SK-N-SH treated with all-trans-retinoic acid at 6 μM for 48 hours (cell line): ENCODE data around the gene PDCD5.

Source experiments
- ATAC-seq: fragments of 200-7000 bp; cut with Tn5 transposase; 3 replicates; pipeline ENCODE4 v1.9.1; 2020; ENCODE audit warnings: mild to moderate bottlenecking, moderate library complexity
- ARNTL ChIP-seq: fragments of 450-650 bp; formaldehyde crosslinking; IDR thresholded peaks from 2 replicates; pipeline ENCODE4 v1.5.0; 2020; ENCODE audit warnings: low read depth, mild to moderate bottlenecking, moderate library complexity, borderline replicate concordance
- BACH2 ChIP-seq: fragments of 250-450 bp; sonication (Bioruptor Pico); IDR thresholded peaks from 2 replicates; pipeline ENCODE4 v1.9.0; 2021; ENCODE audit warnings: mild to moderate bottlenecking, borderline replicate concordance
- CREB5 ChIP-seq: fragments of 250-450 bp; sonication (Bioruptor Pico); IDR thresholded peaks from 2 replicates; pipeline ENCODE4 v1.5.1; 2020; ENCODE audit warnings: low read depth, mild to moderate bottlenecking, moderate library complexity
- CSDC2 ChIP-seq: fragments of 250-450 bp; sonication (Bioruptor Pico); IDR thresholded peaks from 2 replicates; pipeline ENCODE4 v1.5.0; 2020; ENCODE audit warnings: mild to moderate bottlenecking, moderate library complexity
- CSRNP3 ChIP-seq: fragments of 250-450 bp; sonication (Bioruptor Pico); IDR thresholded peaks from 2 replicates; pipeline ENCODE4 v1.5.1; 2021; ENCODE audit warnings: mild to moderate bottlenecking, moderate library complexity
- ESRRG ChIP-seq: fragments of 250-450 bp; sonication (Bioruptor Pico); IDR thresholded peaks from 2 replicates; pipeline ENCODE4 v1.6.1; 2021; ENCODE audit warnings: mild to moderate bottlenecking
- GLIS3 ChIP-seq: fragments of 250-450 bp; sonication (Bioruptor Pico); IDR thresholded peaks from 2 replicates; pipeline ENCODE4 v1.5.0; 2020; ENCODE audit warnings: mild to moderate bottlenecking, moderate library complexity
- ISL1 ChIP-seq: fragments of 250-450 bp; sonication (Bioruptor Pico); IDR thresholded peaks from 2 replicates; pipeline ENCODE4 v2.1.2; 2022; ENCODE audit warnings: mild to moderate bottlenecking, moderate library complexity
- OSR1 ChIP-seq: fragments of 250-450 bp; sonication (Bioruptor Pico); IDR thresholded peaks from 2 replicates; pipeline ENCODE4 v1.8.0; 2022; ENCODE audit warnings: moderate library complexity, mild to moderate bottlenecking, inconsistent platforms
- RARB ChIP-seq: fragments of 250-450 bp; sonication (Bioruptor Pico); IDR thresholded peaks from 2 replicates; pipeline ENCODE4 v1.8.0; 2021; ENCODE audit warnings: mild to moderate bottlenecking, moderate library complexity
- SNAI2 ChIP-seq: fragments of 250-450 bp; sonication (Bioruptor Pico); IDR thresholded peaks from 2 replicates; pipeline ENCODE4 v1.5.0; 2020; ENCODE audit warnings: mild to moderate bottlenecking, moderate library complexity
- TCF4 ChIP-seq: fragments of 250-450 bp; sonication (Bioruptor Pico); IDR thresholded peaks from 2 replicates; pipeline ENCODE4 v1.8.0; 2021; ENCODE audit warnings: mild to moderate bottlenecking, moderate library complexity, borderline replicate concordance
- TOX ChIP-seq: fragments of 250-450 bp; sonication (Bioruptor Pico); IDR thresholded peaks from 2 replicates; pipeline ENCODE4 v1.8.0; 2021; ENCODE audit warnings: mild to moderate bottlenecking, moderate library complexity, borderline replicate concordance
- ZC3H10 ChIP-seq: fragments of 250-450 bp; sonication (Bioruptor Pico); IDR thresholded peaks from 2 replicates; pipeline ENCODE4 v1.5.1; 2021; ENCODE audit warnings: mild to moderate bottlenecking, moderate library complexity
- ZFP30 ChIP-seq: fragments of 450-650 bp; formaldehyde crosslinking; IDR thresholded peaks from 2 replicates; pipeline ENCODE4 v1.5.0; 2022; ENCODE audit warnings: mild to moderate bottlenecking, moderate library complexity
- ZNF565 ChIP-seq: fragments of 450-650 bp; formaldehyde crosslinking; conservative IDR thresholded peaks from 2 replicates; pipeline ENCODE4 v1.5.0; 2020; ENCODE audit warnings: low read depth, mild to moderate bottlenecking, moderate library complexity
- ZNF70 ChIP-seq: fragments of 450-650 bp; formaldehyde crosslinking; IDR thresholded peaks from 2 replicates; pipeline ENCODE4 v1.5.0; 2020; ENCODE audit warnings: mild to moderate bottlenecking, moderate library complexity
- ZNF8 ChIP-seq: fragments of 450-650 bp; formaldehyde crosslinking; IDR thresholded peaks from 2 replicates; pipeline ENCODE4 v1.5.0; 2020; ENCODE audit warnings: mild to moderate bottlenecking, moderate library complexity
- TF ChIP-seq, protein P1 (sequence below): fragments of 250-450 bp; sonication (Bioruptor Pico); IDR thresholded peaks from 2 replicates; pipeline ENCODE4 v1.8.0; 2021; ENCODE audit warnings: low read depth, mild to moderate bottlenecking, moderate library complexity, borderline replicate concordance
- TF ChIP-seq, protein P2 (sequence below): fragments of 250-450 bp; sonication (Bioruptor Pico); IDR thresholded peaks from 2 replicates; pipeline ENCODE4 v1.8.0; 2020; ENCODE audit warnings: mild to moderate bottlenecking, moderate library complexity, borderline replicate concordance
- TF ChIP-seq, protein P3 (sequence below): fragments of 250-450 bp; sonication (Bioruptor Pico); IDR thresholded peaks from 2 replicates; pipeline ENCODE4 v1.5.0; 2020; ENCODE audit warnings: mild to moderate bottlenecking, moderate library complexity

Gene PDCD5

GRCh38 chr19:32599736-32600157, 18.8 kb downstream of the PDCD5 start:
- TF ChIP-seq, protein P1, sequence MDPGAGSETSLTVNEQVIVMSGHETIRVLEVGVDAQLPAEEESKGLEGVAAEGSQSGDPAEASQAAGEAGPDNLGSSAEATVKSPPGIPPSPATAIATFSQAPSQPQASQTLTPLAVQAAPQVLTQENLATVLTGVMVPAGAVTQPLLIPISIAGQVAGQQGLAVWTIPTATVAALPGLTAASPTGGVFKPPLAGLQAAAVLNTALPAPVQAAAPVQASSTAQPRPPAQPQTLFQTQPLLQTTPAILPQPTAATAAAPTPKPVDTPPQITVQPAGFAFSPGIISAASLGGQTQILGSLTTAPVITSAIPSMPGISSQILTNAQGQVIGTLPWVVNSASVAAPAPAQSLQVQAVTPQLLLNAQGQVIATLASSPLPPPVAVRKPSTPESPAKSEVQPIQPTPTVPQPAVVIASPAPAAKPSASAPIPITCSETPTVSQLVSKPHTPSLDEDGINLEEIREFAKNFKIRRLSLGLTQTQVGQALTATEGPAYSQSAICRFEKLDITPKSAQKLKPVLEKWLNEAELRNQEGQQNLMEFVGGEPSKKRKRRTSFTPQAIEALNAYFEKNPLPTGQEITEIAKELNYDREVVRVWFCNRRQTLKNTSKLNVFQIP (CRISPR knock-in tag) = no peak
- no peak for TF ChIP-seq OSR1 (CRISPR knock-in tag)
- TF ChIP-seq, protein P2, sequence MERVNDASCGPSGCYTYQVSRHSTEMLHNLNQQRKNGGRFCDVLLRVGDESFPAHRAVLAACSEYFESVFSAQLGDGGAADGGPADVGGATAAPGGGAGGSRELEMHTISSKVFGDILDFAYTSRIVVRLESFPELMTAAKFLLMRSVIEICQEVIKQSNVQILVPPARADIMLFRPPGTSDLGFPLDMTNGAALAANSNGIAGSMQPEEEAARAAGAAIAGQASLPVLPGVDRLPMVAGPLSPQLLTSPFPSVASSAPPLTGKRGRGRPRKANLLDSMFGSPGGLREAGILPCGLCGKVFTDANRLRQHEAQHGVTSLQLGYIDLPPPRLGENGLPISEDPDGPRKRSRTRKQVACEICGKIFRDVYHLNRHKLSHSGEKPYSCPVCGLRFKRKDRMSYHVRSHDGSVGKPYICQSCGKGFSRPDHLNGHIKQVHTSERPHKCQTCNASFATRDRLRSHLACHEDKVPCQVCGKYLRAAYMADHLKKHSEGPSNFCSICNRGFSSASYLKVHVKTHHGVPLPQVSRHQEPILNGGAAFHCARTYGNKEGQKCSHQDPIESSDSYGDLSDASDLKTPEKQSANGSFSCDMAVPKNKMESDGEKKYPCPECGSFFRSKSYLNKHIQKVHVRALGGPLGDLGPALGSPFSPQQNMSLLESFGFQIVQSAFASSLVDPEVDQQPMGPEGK (CRISPR knock-in tag) = no peak
- no peak for TF ChIP-seq ZNF8 (CRISPR knock-in tag)
- peak; percentile 81 for ATAC-seq

DNA sequence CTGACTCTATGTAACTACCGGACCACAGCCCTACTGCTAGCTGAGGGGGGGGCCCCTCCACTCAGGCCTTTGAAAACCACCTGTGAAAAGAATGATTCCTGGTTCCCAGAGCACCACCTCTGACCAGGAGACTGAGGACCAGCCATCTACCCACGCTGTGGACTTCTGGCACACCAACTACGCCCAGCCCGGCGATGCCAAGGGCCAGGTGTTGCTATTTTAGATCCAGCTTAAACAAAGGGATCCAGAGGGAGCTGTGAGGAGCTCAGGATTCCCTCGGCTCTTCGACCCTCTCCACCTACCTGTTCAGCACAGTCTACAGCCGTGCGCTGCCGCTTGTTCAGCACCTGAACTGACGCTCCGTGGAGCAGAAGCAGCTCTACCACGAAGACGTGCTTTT, 23.0 kb downstream of the PDCD5 start:
- TF ChIP-seq CSDC2 (CRISPR knock-in tag) = no peak
- TF ChIP-seq, protein P1 (CRISPR knock-in tag) = no peak
- no peak for TF ChIP-seq TCF4 (CRISPR knock-in tag)
- TF ChIP-seq, protein P3, sequence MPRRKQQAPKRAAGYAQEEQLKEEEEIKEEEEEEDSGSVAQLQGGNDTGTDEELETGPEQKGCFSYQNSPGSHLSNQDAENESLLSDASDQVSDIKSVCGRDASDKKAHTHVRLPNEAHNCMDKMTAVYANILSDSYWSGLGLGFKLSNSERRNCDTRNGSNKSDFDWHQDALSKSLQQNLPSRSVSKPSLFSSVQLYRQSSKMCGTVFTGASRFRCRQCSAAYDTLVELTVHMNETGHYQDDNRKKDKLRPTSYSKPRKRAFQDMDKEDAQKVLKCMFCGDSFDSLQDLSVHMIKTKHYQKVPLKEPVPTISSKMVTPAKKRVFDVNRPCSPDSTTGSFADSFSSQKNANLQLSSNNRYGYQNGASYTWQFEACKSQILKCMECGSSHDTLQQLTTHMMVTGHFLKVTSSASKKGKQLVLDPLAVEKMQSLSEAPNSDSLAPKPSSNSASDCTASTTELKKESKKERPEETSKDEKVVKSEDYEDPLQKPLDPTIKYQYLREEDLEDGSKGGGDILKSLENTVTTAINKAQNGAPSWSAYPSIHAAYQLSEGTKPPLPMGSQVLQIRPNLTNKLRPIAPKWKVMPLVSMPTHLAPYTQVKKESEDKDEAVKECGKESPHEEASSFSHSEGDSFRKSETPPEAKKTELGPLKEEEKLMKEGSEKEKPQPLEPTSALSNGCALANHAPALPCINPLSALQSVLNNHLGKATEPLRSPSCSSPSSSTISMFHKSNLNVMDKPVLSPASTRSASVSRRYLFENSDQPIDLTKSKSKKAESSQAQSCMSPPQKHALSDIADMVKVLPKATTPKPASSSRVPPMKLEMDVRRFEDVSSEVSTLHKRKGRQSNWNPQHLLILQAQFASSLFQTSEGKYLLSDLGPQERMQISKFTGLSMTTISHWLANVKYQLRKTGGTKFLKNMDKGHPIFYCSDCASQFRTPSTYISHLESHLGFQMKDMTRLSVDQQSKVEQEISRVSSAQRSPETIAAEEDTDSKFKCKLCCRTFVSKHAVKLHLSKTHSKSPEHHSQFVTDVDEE (CRISPR knock-in tag) = no peak
- no peak for TF ChIP-seq ARNTL
- TF ChIP-seq RARB = no peak
- no peak for TF ChIP-seq ISL1 (CRISPR knock-in tag)
- TF ChIP-seq TOX (CRISPR knock-in tag) = no peak
- TF ChIP-seq OSR1 (CRISPR knock-in tag) = no peak
- TF ChIP-seq SNAI2 (CRISPR knock-in tag) = no peak
- TF ChIP-seq CREB5 (CRISPR knock-in tag) = no peak
- no peak for TF ChIP-seq BACH2 (CRISPR knock-in tag)
- TF ChIP-seq ZNF565 = no peak
- TF ChIP-seq, protein P2 (CRISPR knock-in tag) = no peak
- TF ChIP-seq ESRRG = no peak
- no peak for TF ChIP-seq ZFP30 (CRISPR knock-in tag)
- no peak for TF ChIP-seq ZNF70 (CRISPR knock-in tag)
- no peak for TF ChIP-seq GLIS3
- TF ChIP-seq CSRNP3 = no peak
- TF ChIP-seq ZC3H10 (CRISPR knock-in tag) = no peak
- ATAC-seq = no peak
